ENCODE results near the gene PRL.

GRCh38 chr6:22296936-22297335 is at the start of gene PRL:
- TF ChIP-seq PRDM4 (tag by site-specific recombination; IDR thresholded peaks at IDR 0.05) (no peak), REST (tag by site-specific recombination; IDR thresholded peaks at IDR 0.05) (no peak), CTCF (tag by site-specific recombination; IDR thresholded peaks at IDR 0.05) (no peak), ZBTB17 (tag by site-specific recombination; IDR thresholded peaks at IDR 0.05) (no peak), ZNF138 (tag by site-specific recombination; IDR thresholded peaks at IDR 0.05; ENCODE audit: borderline replicate concordance) (no peak), ZNF175 (tag by site-specific recombination; IDR thresholded peaks at IDR 0.05) (no peak), HOXA7 (CRISPR knock-in tag; IDR thresholded peaks at IDR 0.05; ENCODE audit: borderline replicate concordance) (no peak), ZNF335 (tag by site-specific recombination; conservative IDR thresholded peaks at IDR 0.05) (no peak), ZNF558 (tag by site-specific recombination; IDR thresholded peaks at IDR 0.05) (no peak), ZNF404 (tag by site-specific recombination; IDR thresholded peaks at IDR 0.05) (no peak)

Measured in HEK293 (cell line).